H1 (cell line): ENCODE results near the gene SIPA1L3. TPM values are rescaled to one million over a fixed set of nuclear protein-coding genes. Genes with fewer than 3 reads are reported as not detected.

Experiments used
- CTCF ChIA-PET: fragments of 300-600 bp; sonication (Branson Sonifier 250); formaldehyde crosslinking; loops from one replicate; lab custom pipeline; 2021; ENCODE audit not compliant: partially characterized antibody; lab: Charles Lee
- POLR2A ChIA-PET: fragments of 300-600 bp; sonication (Branson Sonifier 250); formaldehyde crosslinking; loops from one replicate; lab custom pipeline; 2021; ENCODE audit warnings: inconsistent platforms; ENCODE audit not compliant: partially characterized antibody; lab: Charles Lee
- DNase-seq, 2 experiments: peaks; one replicate each; pipeline versions ENCODE4 v3.0.0 to v3.0.0-alpha.2; 2010 to 2022; ENCODE audit warnings: low spot score in 2 of 2, low read depth in 1 of 2, mixed read lengths in 1 of 2
- FAIRE-seq: peaks from 2 replicates; lab custom pipeline; 2011; peaks lifted over from hg19 to GRCh38; lab: Jason Lieb, UNC
- H2AFZ ChIP-seq: 2 replicates; pipeline ENCODE4 v1.8.1; 2012; ENCODE audit warnings: low read length, inconsistent platforms
- H2AK5ac ChIP-seq: 2 replicates; pipeline ENCODE4 v1.6.1; 2013; ENCODE audit warnings: low read depth, low read length
- H2BK120ac ChIP-seq: replicated peaks from 2 replicates; pipeline ENCODE3; 2013; ENCODE audit warnings: low read depth, low read length, inconsistent platforms
- H2BK12ac ChIP-seq: 2 replicates; pipeline ENCODE4 v1.6.1; 2013; ENCODE audit warnings: low read depth, low read length
- H2BK15ac ChIP-seq: 2 replicates; pipeline ENCODE4 v1.6.1; 2013; ENCODE audit warnings: low read length
- H2BK20ac ChIP-seq: 2 replicates; pipeline ENCODE4 v1.6.1; 2013; ENCODE audit warnings: low read length
- H2BK5ac ChIP-seq: 2 replicates; pipeline ENCODE4 v1.6.1; 2013; ENCODE audit warnings: low read depth, low read length
- H3K14ac ChIP-seq: 2 replicates; pipeline ENCODE4 v1.6.1; 2013; ENCODE audit warnings: inconsistent platforms; ENCODE audit not compliant: insufficient read length
- H3K18ac ChIP-seq: 2 replicates; pipeline ENCODE4 v1.6.1; 2013; ENCODE audit warnings: low read length; ENCODE audit errors: extremely low read depth
- H3K23ac ChIP-seq: 2 replicates; pipeline ENCODE4 v1.6.1; 2013; ENCODE audit warnings: inconsistent platforms; ENCODE audit not compliant: insufficient read length
- H3K23me2 ChIP-seq: 2 replicates; pipeline ENCODE4 v1.6.1; 2013; ENCODE audit warnings: low read depth, low read length
- H3K27ac ChIP-seq: 2 replicates; pipeline ENCODE4 v1.6.1; 2011; ENCODE audit warnings: low read depth, low read length, inconsistent platforms
- H3K27me3 ChIP-seq, 4 experiments: replicated peaks in 1 of 4; 1 replicate in 1 of 4; 2 replicates in 3 of 4; pipeline versions ENCODE4 v1.6.1 to v1.8.1; 2011 to 2013; ENCODE audit warnings: low read length in 3 of 4, mild to moderate bottlenecking in 3 of 4, inconsistent platforms in 2 of 4, mixed read lengths in 2 of 4, moderate library complexity in 1 of 4; ENCODE audit not compliant: control insufficient read depth in 3 of 4, insufficient read depth in 3 of 4; ENCODE audit errors: extremely low read depth in 1 of 4
- H3K36me3 ChIP-seq, 4 experiments: 2 replicates each; pipeline versions ENCODE4 v1.6.1 to v1.8.1; 2011 to 2013; ENCODE audit warnings: mild to moderate bottlenecking in 4 of 4, low read length in 3 of 4, moderate library complexity in 2 of 4, control low read depth in 1 of 4, inconsistent platforms in 1 of 4; ENCODE audit not compliant: insufficient read depth in 4 of 4, control insufficient read depth in 2 of 4
- H3K4ac ChIP-seq: replicated peaks from 2 replicates; pipeline ENCODE3; 2013; ENCODE audit warnings: low read length, low read depth, mixed read lengths, inconsistent platforms; ENCODE audit not compliant: insufficient read length
- H3K4me1 ChIP-seq, 4 experiments: replicated peaks in 1 of 4; 1 replicate in 1 of 4; 2 replicates in 3 of 4; pipeline versions ENCODE4 v1.6.1 to v1.8.1; 2011 to 2013; ENCODE audit warnings: low read length in 3 of 4, inconsistent platforms in 2 of 4, mixed read lengths in 1 of 4; ENCODE audit not compliant: insufficient read depth in 4 of 4, control insufficient read depth in 3 of 4
- H3K4me2 ChIP-seq, 2 experiments: 2 replicates each; pipeline versions ENCODE4 v1.6.1 to v1.8.1; 2011 to 2013; ENCODE audit warnings: low read depth in 2 of 2, low read length in 2 of 2, control low read depth in 1 of 2, inconsistent platforms in 1 of 2, mild to moderate bottlenecking in 1 of 2; ENCODE audit not compliant: insufficient read depth in 1 of 2
- H3K4me3 ChIP-seq, 4 experiments: fragments of 200-600, 300-600 bp in 1 of 4; sonication (generic), shearing (Covaris generic), sonication (Bioruptor Twin) in 1 of 4; 2 replicates each; pipeline versions ENCODE4 v1.5.1 to v1.8.1; 2011 to 2016; ENCODE audit warnings: low read length in 4 of 4, low read depth in 3 of 4, control low read depth in 2 of 4, inconsistent platforms in 2 of 4, mild to moderate bottlenecking in 2 of 4, mixed read lengths in 1 of 4, moderate library complexity in 1 of 4; ENCODE audit not compliant: insufficient read depth in 2 of 4; ENCODE audit errors: extremely low read depth in 1 of 4
- H3K56ac ChIP-seq: replicated peaks from 2 replicates; pipeline ENCODE3; 2013; ENCODE audit warnings: low read depth, mild to moderate bottlenecking, mixed read lengths, low read length, inconsistent platforms; ENCODE audit not compliant: insufficient read length
- H3K79me1 ChIP-seq: 2 replicates; pipeline ENCODE4 v1.6.1; 2013; ENCODE audit warnings: low read depth, low read length, control low read depth
- H3K79me2 ChIP-seq, 2 experiments: 2 replicates each; pipeline versions ENCODE4 v1.6.1 to v1.8.1; 2012 to 2013; ENCODE audit warnings: low read length in 2 of 2, mild to moderate bottlenecking in 2 of 2, inconsistent platforms in 1 of 2; ENCODE audit not compliant: insufficient read depth in 2 of 2, control insufficient read depth in 1 of 2
- H3K9ac ChIP-seq, 4 experiments: replicated peaks in 1 of 4; 1 replicate in 1 of 4; 2 replicates in 3 of 4; pipeline versions ENCODE4 v1.6.1 to v1.8.1; 2011 to 2013; ENCODE audit warnings: low read depth in 3 of 4, low read length in 3 of 4, control low read depth in 2 of 4, mild to moderate bottlenecking in 2 of 4, moderate library complexity in 2 of 4, inconsistent platforms in 1 of 4; ENCODE audit errors: extremely low read depth in 1 of 4
- H3K9me3 ChIP-seq, 2 experiments: 2 replicates each; pipeline versions ENCODE4 v1.6.1 to v1.8.1; 2012 to 2013; ENCODE audit warnings: mild to moderate bottlenecking in 2 of 2, moderate library complexity in 2 of 2, control low read depth in 1 of 2, inconsistent platforms in 1 of 2, low read depth in 1 of 2, low read length in 1 of 2, mixed read lengths in 1 of 2; ENCODE audit not compliant: insufficient read depth in 2 of 2
- H4K20me1 ChIP-seq, 2 experiments: replicated peaks in 1 of 2; 2 replicates each; pipeline versions ENCODE3 to v1.8.1; 2011 to 2013; ENCODE audit warnings: inconsistent platforms in 2 of 2, low read length in 2 of 2, mild to moderate bottlenecking in 1 of 2; ENCODE audit not compliant: insufficient read depth in 2 of 2, control insufficient read depth in 1 of 2
- H4K5ac ChIP-seq: 2 replicates; pipeline ENCODE4 v1.6.1; 2013; ENCODE audit warnings: low read length, low read depth, mixed read lengths, inconsistent platforms; ENCODE audit not compliant: insufficient read length
- H4K8ac ChIP-seq: 2 replicates; pipeline ENCODE4 v1.8.0; 2013; ENCODE audit warnings: mild to moderate bottlenecking, moderate library complexity, low read length, inconsistent platforms; ENCODE audit not compliant: insufficient read depth; ENCODE audit errors: extremely low read depth
- H4K91ac ChIP-seq: replicated peaks from 2 replicates; pipeline ENCODE3; 2013; ENCODE audit warnings: low read length, mixed read lengths, inconsistent platforms; ENCODE audit not compliant: insufficient read length
- BCL11A ChIP-seq, 2 experiments: IDR thresholded peaks; one replicate each; pipeline ENCODE4 v1.6.1; 2011; ENCODE audit warnings: low read depth in 2 of 2, low read length in 2 of 2, mild to moderate bottlenecking in 2 of 2
- CBX5 ChIP-seq: fragments of 300-800, 300-1000 bp; sonication (generic); IDR thresholded peaks from 2 replicates; pipeline ENCODE4 v1.7.1; 2016; ENCODE audit warnings: antibody characterized with exemption, low read length, low read depth
- WGBS, 2 experiments: shearing (Covaris generic) in 1 of 2; methylation state at CpG; one replicate each; pipeline versions ENCODE4 v1.1.6 to v1.1.7; 2013 to 2015; ENCODE audit warnings: low lambda C conversion rate in 2 of 2, mixed read lengths in 2 of 2, inconsistent platforms in 1 of 2, low coverage in 1 of 2, missing lambda C conversion rate in 1 of 2; ENCODE audit not compliant: insufficient replicate concordance in 2 of 2, insufficient coverage in 1 of 2, insufficient read length in 1 of 2; ENCODE audit errors: extremely low coverage in 1 of 2, missing lambda C conversion rate in 1 of 2; 5-methylcytosine and 5-hydroxymethylcytosine counted together
- polyA plus RNA-seq, 7 experiments: library from polyadenylated mRNA; depleted of rRNA in 3 of 7; stranded (reverse) in 5 of 7; unstranded in 2 of 7; fragments of >200 nt in 5 of 7; fragments of 200-250 nt in 2 of 7; gene quantifications; 1 replicate in 5 of 7; 2 replicates in 1 of 7; 4 replicates in 1 of 7; pipeline versions ENCODE4 v1.2.1 to v1.2.3, GENCODE V29; 2011 to 2013; ENCODE audit warnings: missing spikeins in 2 of 7, mixed read lengths in 2 of 7
- total RNA-seq: library from RNA; stranded (reverse); fragmentation: NEBNext Ultra II Directional; extraction: Animal tissue kit (Norgen Biotek cat#: 25700); gene quantifications from 2 replicates; pipeline ENCODE4 v1.2.1, GENCODE V29; 2021

Gene SIPA1L3
- total and polyA plus RNA-seq, 2 of the 8 experiments (the other 6 are each of a cell fraction or from before 2014, with no cell fraction given): 15.0 to 54.9 TPM

- no peak overlapping the region for H3K56ac ChIP-seq
- no peaks in the 10 kb centered on the region for H3K23me2 ChIP-seq
- no peak overlapping the region for H2BK20ac ChIP-seq
- POLR2A ChIA-PET: interaction anchor here (1.0 kb wide), 1 partner anchor 13 kb away, joined by 3 read pairs; no protein-coding TSS in a partner anchor
- no peak overlapping the region for H3K18ac ChIP-seq
- H2BK120ac ChIP-seq: no peak overlapping the region
- 84% methylated on average over 7 of the region's 7 CpGs; no CpG with 5 or more reads in 1 of the 2 experiments for WGBS, 2 experiments
- no peaks in the 10 kb centered on the region for H3K79me1 ChIP-seq
- H3K79me2 ChIP-seq: no peaks in the 10 kb centered on the region
- no peak overlapping the region for H2AK5ac ChIP-seq
- TF ChIP-seq BCL11A (IDR thresholded peaks at IDR 0.05; ENCODE audit: low read depth in 2 of 2, low read length in 2 of 2) (no peak), CBX5 (no peak)
- TF ChIP-seq, all 59 proteins: peak for 0
- H2BK5ac ChIP-seq: no peak overlapping the region
- no peak overlapping the region for H3K23ac ChIP-seq
- no peak overlapping the region for H3K4ac ChIP-seq
- H4K8ac ChIP-seq: no peak overlapping the region
- no peak overlapping the region for H3K9ac ChIP-seq
- no peaks in the 10 kb centered on the region for H3K27me3 ChIP-seq
- no peak overlapping the region for H4K5ac ChIP-seq
- no peak overlapping the region for H2AFZ ChIP-seq
- no peak for FAIRE-seq
- no peak overlapping the region for H2BK12ac ChIP-seq
- peaks cover 9 to 11% of the 10 kb centered on the region in 2 experiments; a peak in 3 of 4 replicates for H3K9me3 ChIP-seq
- CTCF ChIA-PET: interaction anchor here (1.5 to 1.6 kb wide), 2 partner anchors 23 to 28 kb away, joined by 4 to 8 read pairs; no protein-coding TSS in a partner anchor
- peaks cover 9 to 25% (median 18%) of the 10 kb centered on the region in 4 experiments; a peak in 6 of 8 replicates for H3K36me3 ChIP-seq
- H3K27ac ChIP-seq: no peak overlapping the region
- no peak overlapping the region for H2BK15ac ChIP-seq
- no peak overlapping the region for H4K91ac ChIP-seq
- H3K4me2 ChIP-seq: no peak overlapping the region
- no peaks in the 10 kb centered on the region for H3K4me1 ChIP-seq
- H4K20me1 ChIP-seq: peaks cover 0 to 2% of the 10 kb centered on the region in 2 experiments
- DNase-seq: no peak
- no peak overlapping the region for H3K4me3 ChIP-seq
- no peak overlapping the region for H3K14ac ChIP-seq
These were observed 255.6 kb downstream of the SIPA1L3 start for GRCh38 chr19:38162632-38163031.
